HepG2 (cell line): ENCODE results near the gene S100A16. TPM values are rescaled to one million over a fixed set of nuclear protein-coding genes. Genes with fewer than 3 reads are reported as not detected.

Source experiments
- ATAC-seq: fragments of 200-7000 bp; cut with Tn5 transposase; 3 replicates; pipeline ENCODE4 v1.9.1; 2020; ENCODE audit warnings: mild to moderate bottlenecking, moderate library complexity
- BruUV-seq: library from RNA; stranded (reverse); fragments of 400-500 nt; replicated peaks from 2 replicates; lab custom pipeline; 2021; lab: Mats Ljungman, UMichigan
- CTCF ChIA-PET: fragments of 300-600 bp; formaldehyde crosslinking; extraction: SDS; loops from one replicate; lab custom pipeline; 2021; ENCODE audit warnings: low total read pairs, inconsistent platforms, low intra/inter-chr PET ratio; lab: Yijun Ruan, JAX
- POLR2A ChIA-PET: fragments of 350-600 bp; sonication (Branson Sonifier 250); formaldehyde crosslinking; loops from one replicate; lab custom pipeline; 2020; ENCODE audit warnings: antibody characterized with exemption, inconsistent platforms; lab: Yijun Ruan, JAX
- DNase-seq: peaks from one replicate; pipeline ENCODE4 v3.0.0-alpha.2; 2015; ENCODE audit warnings: low spot score
- FAIRE-seq: peaks from 3 replicates; lab custom pipeline; 2011; peaks lifted over from hg19 to GRCh38; lab: Jason Lieb, UNC
- H2AFZ ChIP-seq: one replicate; pipeline ENCODE4 v1.6.1; 2011; ENCODE audit warnings: low read length, inconsistent platforms
- H3K27ac ChIP-seq: fragments of 300-600 bp; 3 replicates; pipeline ENCODE4 v1.8.0; 2011; ENCODE audit warnings: mixed run types, mild to moderate bottlenecking, mixed read lengths, low read length, inconsistent platforms; ENCODE audit not compliant: insufficient read depth; ENCODE audit errors: extremely low read length
- H3K27me3 ChIP-seq, 2 experiments: fragments of 200-600 bp in 1 of 2; 2 replicates in 1 of 2; 3 replicates in 1 of 2; pipeline versions ENCODE4 v1.6.0 to v1.8.0; 2011; ENCODE audit warnings: low read length in 2 of 2, mild to moderate bottlenecking in 2 of 2, moderate library complexity in 2 of 2, inconsistent platforms in 1 of 2; ENCODE audit not compliant: insufficient read depth in 2 of 2, control insufficient read depth in 1 of 2
- H3K36me3 ChIP-seq, 2 experiments: fragments of 200-600 bp in 1 of 2; replicated peaks in 1 of 2; 2 replicates in 1 of 2; 3 replicates in 1 of 2; pipeline versions ENCODE4 v1.5.1 to v1.8.0; 2011; ENCODE audit warnings: low read length in 2 of 2, inconsistent platforms in 1 of 2; ENCODE audit not compliant: insufficient read depth in 2 of 2, control insufficient read depth in 1 of 2
- H3K4me1 ChIP-seq: 2 replicates; pipeline ENCODE4 v1.5.1; 2012; ENCODE audit warnings: low read length, inconsistent platforms; ENCODE audit not compliant: insufficient read depth
- H3K4me2 ChIP-seq: 2 replicates; pipeline ENCODE4 v1.6.0; 2011; ENCODE audit warnings: low read depth, low read length, inconsistent platforms
- H3K4me3 ChIP-seq, 3 experiments: fragments of 200-600 bp in 1 of 3; sonication (generic), shearing (Covaris generic) in 1 of 3; replicated peaks in 1 of 3; 2 replicates each; pipeline ENCODE4 v1.5.1; 2011 to 2016; ENCODE audit warnings: low read length in 3 of 3, inconsistent platforms in 2 of 3, low read depth in 2 of 3, mild to moderate bottlenecking in 2 of 3, control low read depth in 1 of 3, mixed read lengths in 1 of 3; ENCODE audit not compliant: insufficient read depth in 1 of 3
- H3K79me2 ChIP-seq: one replicate; pipeline ENCODE4 v1.6.1; 2011; ENCODE audit warnings: low read length, inconsistent platforms; ENCODE audit not compliant: insufficient read depth
- H3K9ac ChIP-seq: 2 replicates; pipeline ENCODE4 v1.6.0; 2011; ENCODE audit warnings: mild to moderate bottlenecking, low read depth, low read length, inconsistent platforms; ENCODE audit not compliant: insufficient read depth
- H3K9me3 ChIP-seq: 2 replicates; pipeline ENCODE4 v1.5.1; 2012; ENCODE audit warnings: mild to moderate bottlenecking, low read length
- H4K20me1 ChIP-seq: 2 replicates; pipeline ENCODE4 v1.6.0; 2011; ENCODE audit warnings: inconsistent platforms, mild to moderate bottlenecking, low read length, moderate library complexity; ENCODE audit not compliant: insufficient read depth
- EED ChIP-seq: sonication (generic); formaldehyde crosslinking; IDR thresholded peaks from 2 replicates; pipeline ENCODE4 v1.5.0; 2020; ENCODE audit warnings: mild to moderate bottlenecking, missing genetic modification reagents
- GMEB1 ChIP-seq: sonication (generic); formaldehyde crosslinking; IDR thresholded peaks from 2 replicates; pipeline ENCODE4 v1.5.1; 2020; ENCODE audit warnings: missing genetic modification reagents, mild to moderate bottlenecking, borderline replicate concordance
- NRL ChIP-seq: sonication (generic); formaldehyde crosslinking; IDR thresholded peaks from 2 replicates; pipeline ENCODE4 v1.5.0; 2020; ENCODE audit warnings: missing genetic modification reagents, mild to moderate bottlenecking, moderate library complexity, borderline replicate concordance
- RNF219 ChIP-seq: sonication (generic); formaldehyde crosslinking; IDR thresholded peaks from 2 replicates; pipeline ENCODE4 v1.5.0; 2020; ENCODE audit warnings: mild to moderate bottlenecking, missing genetic modification reagents
- SATB2 ChIP-seq: sonication (generic); formaldehyde crosslinking; IDR thresholded peaks from 2 replicates; pipeline ENCODE4 v1.5.0; 2020; ENCODE audit warnings: missing genetic modification reagents
- ZBTB34 ChIP-seq: sonication (generic); formaldehyde crosslinking; IDR thresholded peaks from 2 replicates; pipeline ENCODE4 v1.8.0; 2022; ENCODE audit warnings: mild to moderate bottlenecking, missing genetic modification reagents
- ZBTB37 ChIP-seq: sonication (generic); formaldehyde crosslinking; IDR thresholded peaks from 2 replicates; pipeline ENCODE4 v1.4.0; 2020; ENCODE audit warnings: mild to moderate bottlenecking, missing genetic modification reagents
- ZC3H13 ChIP-seq: sonication (generic); formaldehyde crosslinking; IDR thresholded peaks from 2 replicates; pipeline ENCODE4 v1.8.1; 2023; ENCODE audit warnings: mild to moderate bottlenecking, missing genetic modification reagents, moderate library complexity
- ZNF510 ChIP-seq: sonication (generic); formaldehyde crosslinking; IDR thresholded peaks from 2 replicates; pipeline ENCODE4 v1.4.0; 2020; ENCODE audit warnings: low read depth, mild to moderate bottlenecking, missing genetic modification reagents
- WGBS: methylation state at CpG from one replicate; pipeline ENCODE4 v1.1.6; 2017; ENCODE audit warnings: low lambda C conversion rate; 5-methylcytosine and 5-hydroxymethylcytosine counted together
- in situ Hi-C: cut with HindIII; loops from 2 replicates; pipeline ENCODE4 v1.10.0; 2017; ENCODE audit warnings: low pct_unique_long_range_greater_than_20kb; ENCODE audit not compliant: extremely low pct_ligation_motif_present
- intact Hi-C: fragments of 100-400 bp; cut with micrococcal nuclease; formaldehyde crosslinking; loops from one replicate; pipeline ENCODE4 v1.10.0; 2022; ENCODE audit not compliant: unreplicated experiment
- polyA plus RNA-seq, 8 experiments: library from polyadenylated mRNA; depleted of rRNA in 3 of 8; stranded (reverse) in 7 of 8; unstranded in 1 of 8; fragments of >200 nt; fragmentation: Illumina TruSeq in 4 of 8; extraction: Trizol in 4 of 8; gene quantifications; 2 replicates each; pipeline versions ENCODE4 v1.2.1 to v1.2.3, GENCODE V29; 2011 to 2016; ENCODE audit warnings: low read depth in 4 of 8, missing spikeins in 1 of 8, mixed read lengths in 1 of 8; ENCODE audit not compliant: insufficient read depth in 1 of 8
- total RNA-seq, 5 experiments: library from RNA; depleted of rRNA; stranded (reverse); fragments of >200 nt; fragmentation: Illumina TruSeq; extraction: Trizol; gene quantifications; 2 replicates each; pipeline ENCODE4 v1.2.3, GENCODE V29; 2016; ENCODE audit warnings: low read depth in 1 of 5
- TF ChIP-seq, protein P1 (sequence below): conservative IDR thresholded peaks from 2 replicates; pipeline ENCODE4 v1.6.1; 2018; ENCODE audit warnings: missing genetic modification reagents
- TF ChIP-seq, protein P2 (sequence below): sonication (generic); formaldehyde crosslinking; IDR thresholded peaks from 2 replicates; pipeline ENCODE4 v1.4.0; 2020; ENCODE audit warnings: missing genetic modification reagents

S100A16 gene
- total and polyA plus RNA-seq, 2 of the 13 experiments (the other 11 are each of a cell fraction or from before 2014, with no cell fraction given), result 46.0 to 195 TPM

GRCh38 chr1:153561466-153561985, 51.4 kb downstream of the S100A16 start:
- no TSS peak for BruUV-seq
- ChIA-PET POLR2A (interaction anchor here (0.7 to 1.3 kb wide), 4 partner anchors 9 to 214 kb away, joined by 3 to 5 read pairs (median 3); partner anchors contain the start of genes S100A1 and S100A13), CTCF (no interaction called here)
- intact Hi-C loops, result no loop called here
- H3K27ac ChIP-seq, result no peak overlapping the region
- no peaks in the 10 kb centered on the region for H3K79me2 ChIP-seq
- no peaks in the 10 kb centered on the region for H3K27me3 ChIP-seq
- FAIRE-seq (no peak), ATAC-seq (peak; percentile 18; the same call in 1 of the 3 replicates), DNase-seq (no peak)
- no peaks in the 10 kb centered on the region for H4K20me1 ChIP-seq
- no peak overlapping the region for H3K4me3 ChIP-seq
- H3K36me3 ChIP-seq, result no peaks in the 10 kb centered on the region
- no peak overlapping the region for H2AFZ ChIP-seq
- H3K4me1 ChIP-seq, result peaks cover 14% of the 10 kb centered on the region
- H3K9ac ChIP-seq, result no peak overlapping the region
- 18% methylated on average over 3 of the region's 3 CpGs for WGBS
- H3K9me3 ChIP-seq, result no peaks in the 10 kb centered on the region
- H3K4me2 ChIP-seq, result no peak overlapping the region
- in situ Hi-C loops, result no loop called here
- no peak for TF ChIP-seq EED (CRISPR knock-in tag)
- TF ChIP-seq, protein P1, sequence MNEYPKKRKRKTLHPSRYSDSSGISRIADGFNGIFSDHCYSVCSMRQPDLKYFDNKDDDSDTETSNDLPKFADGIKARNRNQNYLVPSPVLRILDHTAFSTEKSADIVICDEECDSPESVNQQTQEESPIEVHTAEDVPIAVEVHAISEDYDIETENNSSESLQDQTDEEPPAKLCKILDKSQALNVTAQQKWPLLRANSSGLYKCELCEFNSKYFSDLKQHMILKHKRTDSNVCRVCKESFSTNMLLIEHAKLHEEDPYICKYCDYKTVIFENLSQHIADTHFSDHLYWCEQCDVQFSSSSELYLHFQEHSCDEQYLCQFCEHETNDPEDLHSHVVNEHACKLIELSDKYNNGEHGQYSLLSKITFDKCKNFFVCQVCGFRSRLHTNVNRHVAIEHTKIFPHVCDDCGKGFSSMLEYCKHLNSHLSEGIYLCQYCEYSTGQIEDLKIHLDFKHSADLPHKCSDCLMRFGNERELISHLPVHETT, result no peak
- TF ChIP-seq GMEB1 (CRISPR knock-in tag), result no peak
- TF ChIP-seq ZBTB34 (CRISPR knock-in tag), result no peak
- TF ChIP-seq ZNF510 (CRISPR knock-in tag), result no peak
- no peak for TF ChIP-seq ZBTB37
- no peak for TF ChIP-seq RNF219 (CRISPR knock-in tag)
- no peak for TF ChIP-seq ZC3H13 (CRISPR knock-in tag)
- TF ChIP-seq, protein P2, sequence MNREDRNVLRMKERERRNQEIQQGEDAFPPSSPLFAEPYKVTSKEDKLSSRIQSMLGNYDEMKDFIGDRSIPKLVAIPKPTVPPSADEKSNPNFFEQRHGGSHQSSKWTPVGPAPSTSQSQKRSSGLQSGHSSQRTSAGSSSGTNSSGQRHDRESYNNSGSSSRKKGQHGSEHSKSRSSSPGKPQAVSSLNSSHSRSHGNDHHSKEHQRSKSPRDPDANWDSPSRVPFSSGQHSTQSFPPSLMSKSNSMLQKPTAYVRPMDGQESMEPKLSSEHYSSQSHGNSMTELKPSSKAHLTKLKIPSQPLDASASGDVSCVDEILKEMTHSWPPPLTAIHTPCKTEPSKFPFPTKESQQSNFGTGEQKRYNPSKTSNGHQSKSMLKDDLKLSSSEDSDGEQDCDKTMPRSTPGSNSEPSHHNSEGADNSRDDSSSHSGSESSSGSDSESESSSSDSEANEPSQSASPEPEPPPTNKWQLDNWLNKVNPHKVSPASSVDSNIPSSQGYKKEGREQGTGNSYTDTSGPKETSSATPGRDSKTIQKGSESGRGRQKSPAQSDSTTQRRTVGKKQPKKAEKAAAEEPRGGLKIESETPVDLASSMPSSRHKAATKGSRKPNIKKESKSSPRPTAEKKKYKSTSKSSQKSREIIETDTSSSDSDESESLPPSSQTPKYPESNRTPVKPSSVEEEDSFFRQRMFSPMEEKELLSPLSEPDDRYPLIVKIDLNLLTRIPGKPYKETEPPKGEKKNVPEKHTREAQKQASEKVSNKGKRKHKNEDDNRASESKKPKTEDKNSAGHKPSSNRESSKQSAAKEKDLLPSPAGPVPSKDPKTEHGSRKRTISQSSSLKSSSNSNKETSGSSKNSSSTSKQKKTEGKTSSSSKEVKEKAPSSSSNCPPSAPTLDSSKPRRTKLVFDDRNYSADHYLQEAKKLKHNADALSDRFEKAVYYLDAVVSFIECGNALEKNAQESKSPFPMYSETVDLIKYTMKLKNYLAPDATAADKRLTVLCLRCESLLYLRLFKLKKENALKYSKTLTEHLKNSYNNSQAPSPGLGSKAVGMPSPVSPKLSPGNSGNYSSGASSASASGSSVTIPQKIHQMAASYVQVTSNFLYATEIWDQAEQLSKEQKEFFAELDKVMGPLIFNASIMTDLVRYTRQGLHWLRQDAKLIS (CRISPR knock-in tag), result no peak
- no peak for TF ChIP-seq SATB2 (CRISPR knock-in tag)
- TF ChIP-seq NRL (CRISPR knock-in tag), result no peak
